Measurements from ENCODE around the gene IFNAR1. TPM values are rescaled to one million over a fixed set of nuclear protein-coding genes. Genes with fewer than 3 reads are reported as not detected.

The IFNAR1 gene
- total and polyA plus RNA-seq, 2 experiments from 2014 or later, result 14.0 to 18.7 TPM

GRCh38 chr21:33293136-33293535 is 31.6 kb upstream of the IFNAR1 start:
- Mint-ChIP-seq H3K36me3 (ENCODE audit: low read depth) (no peaks in the 10 kb centered on the region), H3K27ac (no peak overlapping the region), H3K27me3 (ENCODE audit: insufficient read depth, low read depth, poor library complexity) (peaks cover 2% of the 10 kb centered on the region), H3K4me3 (no peak overlapping the region), H3K4me1 (no peaks in the 10 kb centered on the region), H3K9me3 (no peaks in the 10 kb centered on the region)
- no peaks in the 10 kb centered on the region for H3K79me2 ChIP-seq (replicated peaks; ENCODE audit: insufficient read depth)
- TF ChIP-seq ZNF331 (CRISPR knock-in tag; IDR thresholded peaks at IDR 0.05; ENCODE audit: low read depth), result no peak
- TF ChIP-seq CTCF (conservative IDR thresholded peaks at IDR 0.05; ENCODE audit: low read depth in 2 of 2), result no peak
- no peak for TF ChIP-seq ZNF114 (CRISPR knock-in tag; IDR thresholded peaks at IDR 0.05)
- TF ChIP-seq REST (IDR thresholded peaks at IDR 0.05; ENCODE audit: unreplicated experiment), result no peak
- TF ChIP-seq ZNF462 (CRISPR knock-in tag; IDR thresholded peaks at IDR 0.05), result no peak
- no peak for TF ChIP-seq JUNB (IDR thresholded peaks at IDR 0.05; ENCODE audit: unreplicated experiment)
- TF ChIP-seq EZH2phosphoT487 (IDR thresholded peaks at IDR 0.05; ENCODE audit: unreplicated experiment), result no peak
- TF ChIP-seq EZH2 (IDR thresholded peaks at IDR 0.05; ENCODE audit: low read depth, unreplicated experiment), result no peak
- TF ChIP-seq ETS1 (IDR thresholded peaks at IDR 0.05), result no peak
- no peak for TF ChIP-seq POLR2AphosphoS5 (IDR thresholded peaks at IDR 0.05; ENCODE audit: low read depth)
- no peak for TF ChIP-seq CREB1 (CRISPR knock-in tag; IDR thresholded peaks at IDR 0.05; ENCODE audit: low read depth)
- TF ChIP-seq STAT1 (IDR thresholded peaks at IDR 0.05; ENCODE audit: unreplicated experiment), result no peak
- TF ChIP-seq NANOG (IDR thresholded peaks at IDR 0.05; ENCODE audit: borderline replicate concordance), result no peak
- H3K27ac ChIP-seq (ENCODE audit: low read depth), result no peak overlapping the region
- no peak for ATAC-seq
- H3K4me1 ChIP-seq (ENCODE audit: insufficient read depth), result no peaks in the 10 kb centered on the region
- H2AFZ ChIP-seq, result no peak overlapping the region
- H4K20me1 ChIP-seq (replicated peaks; ENCODE audit: insufficient read depth), result no peaks in the 10 kb centered on the region
- no peaks in the 10 kb centered on the region for H3K27me3 ChIP-seq (ENCODE audit: insufficient read depth)
- no peak overlapping the region for H3K4me2 ChIP-seq
- H3F3A ChIP-seq (replicated peaks; ENCODE audit: low read depth), result no peaks in the 10 kb centered on the region
- DNase-seq (ENCODE audit: low spot score), result no peak
- H3K4me3 ChIP-seq, result no peak overlapping the region
- H3K36me3 ChIP-seq (ENCODE audit: insufficient read depth), result no peaks in the 10 kb centered on the region
- no peaks in the 10 kb centered on the region for H3K9me2 ChIP-seq (ENCODE audit: insufficient read depth)
